Measurements from ENCODE around the gene RGS9.

Gene RGS9

GRCh38 chr17:65261682-65262636 lies 124.8 kb downstream of the RGS9 start:
- H3K36me3 Mint-ChIP-seq: peaks cover 2% of the 10 kb centered on the region
- peak overlapping the region; percentile 13 for H3K4me3 Mint-ChIP-seq
- H3K4me1 Mint-ChIP-seq: peaks cover 30% of the 10 kb centered on the region
- no peak overlapping the region for H3K27ac Mint-ChIP-seq
- H3K9me3 Mint-ChIP-seq: peaks cover 14% of the 10 kb centered on the region
- no peaks in the 10 kb centered on the region for H3K27me3 Mint-ChIP-seq

- Mint-ChIP-seq H3K4me3 (no peak overlapping the region), H3K27me3 (peaks cover 1% of the 10 kb centered on the region), H3K36me3 (peaks cover 4% of the 10 kb centered on the region), H3K4me1 (peaks cover 30% of the 10 kb centered on the region), H3K9me3 (peaks cover 22% of the 10 kb centered on the region), H3K27ac (no peak overlapping the region)
Observed at GRCh38 chr17:65265276-65265675, 128.1 kb downstream of the RGS9 start.

GRCh38 chr17:65268832-65269231 lies 131.7 kb downstream of the RGS9 start:
- H3K27me3 Mint-ChIP-seq: peaks cover 1% of the 10 kb centered on the region
- H3K36me3 Mint-ChIP-seq: peaks cover 4% of the 10 kb centered on the region
- peaks cover 22% of the 10 kb centered on the region for H3K9me3 Mint-ChIP-seq
- H3K4me1 Mint-ChIP-seq: peaks cover 13% of the 10 kb centered on the region
- no peak overlapping the region for H3K4me3 Mint-ChIP-seq
- no peak overlapping the region for H3K27ac Mint-ChIP-seq

- no peak overlapping the region for H3K4me3 Mint-ChIP-seq
- H3K9me3 Mint-ChIP-seq: peaks cover 21% of the 10 kb centered on the region
- H3K27me3 Mint-ChIP-seq: peaks cover 5% of the 10 kb centered on the region
- peaks cover 6% of the 10 kb centered on the region for H3K4me1 Mint-ChIP-seq
- H3K36me3 Mint-ChIP-seq: peaks cover 5% of the 10 kb centered on the region
- no peak overlapping the region for H3K27ac Mint-ChIP-seq
Observed at GRCh38 chr17:65270499-65271253, 133.5 kb downstream of the RGS9 start.

GRCh38 chr17:65271296-65271695 lies 134.1 kb downstream of the RGS9 start:
- H3K4me3 Mint-ChIP-seq: no peak overlapping the region
- peaks cover 5% of the 10 kb centered on the region for H3K36me3 Mint-ChIP-seq
- no peaks in the 10 kb centered on the region for H3K4me1 Mint-ChIP-seq
- peaks cover 5% of the 10 kb centered on the region for H3K27me3 Mint-ChIP-seq
- H3K27ac Mint-ChIP-seq: no peak overlapping the region
- peaks cover 15% of the 10 kb centered on the region for H3K9me3 Mint-ChIP-seq

Data from activated naive CD4-positive, alpha-beta T cell treated with anti-CD3 and anti-CD28 coated beads, Interleukin-2, amount 50 U/mL, for 24 hours (primary cell).